HUES6 (cell line): ENCODE results near the gene TMEM164.

Experiments used
- H3K27ac ChIP-seq: 2 replicates; pipeline ENCODE4 v1.7.0; 2013; ENCODE audit warnings: low read depth, mild to moderate bottlenecking, low read length, inconsistent platforms
- H3K27me3 ChIP-seq: 2 replicates; pipeline ENCODE4 v1.6.1; 2013; ENCODE audit warnings: low read length; ENCODE audit not compliant: control insufficient read depth, insufficient read depth
- H3K36me3 ChIP-seq: 2 replicates; pipeline ENCODE4 v1.6.1; 2013; ENCODE audit warnings: low read length; ENCODE audit not compliant: control insufficient read depth, insufficient read depth
- H3K4me1 ChIP-seq: 2 replicates; pipeline ENCODE4 v1.6.1; 2013; ENCODE audit warnings: low read length; ENCODE audit not compliant: control insufficient read depth, insufficient read depth
- H3K4me3 ChIP-seq: 2 replicates; pipeline ENCODE4 v1.5.1; 2013; ENCODE audit warnings: low read depth, low read length
- H3K9ac ChIP-seq: one replicate; pipeline ENCODE4 v1.6.1; 2013; ENCODE audit warnings: mild to moderate bottlenecking, low read length
- H3K9me3 ChIP-seq: 2 replicates; pipeline ENCODE4 v1.6.1; 2013; ENCODE audit warnings: low read depth, low read length; ENCODE audit not compliant: control insufficient read depth, insufficient read depth

TMEM164 gene

GRCh38 chrX:110133735-110134370 is 130.9 kb downstream of the TMEM164 start:
- no peaks in the 10 kb centered on the region; the same call in 1 of the 2 replicates for H3K27me3 ChIP-seq
- no peak overlapping the region for H3K9ac ChIP-seq
- no peaks in the 10 kb centered on the region for H3K36me3 ChIP-seq
- no peaks in the 10 kb centered on the region for H3K9me3 ChIP-seq
- no peak overlapping the region for H3K4me3 ChIP-seq
- no peaks in the 10 kb centered on the region for H3K4me1 ChIP-seq
- no peak overlapping the region for H3K27ac ChIP-seq

- no peak overlapping the region for H3K4me3 ChIP-seq
Measured at GRCh38 chrX:110135618-110136017, 132.7 kb downstream of the TMEM164 start.

GRCh38 chrX:110136136-110136535 is 133.2 kb downstream of the TMEM164 start:
- Histone ChIP-seq H3K36me3 (no peaks in the 10 kb centered on the region), H3K9ac (no peak overlapping the region), H3K9me3 (no peaks in the 10 kb centered on the region), H3K4me3 (no peak overlapping the region), H3K27ac (no peak overlapping the region), H3K27me3 (no peaks in the 10 kb centered on the region; the same call in 1 of the 2 replicates), H3K4me1 (no peaks in the 10 kb centered on the region)

More at GRCh38 chrX:110135618-110136017, 132.7 kb downstream of the TMEM164 start:
- no peaks in the 10 kb centered on the region; the same call in 1 of the 2 replicates for H3K27me3 ChIP-seq
- H3K36me3 ChIP-seq, result no peaks in the 10 kb centered on the region
- H3K4me1 ChIP-seq, result no peaks in the 10 kb centered on the region
- no peaks in the 10 kb centered on the region for H3K9me3 ChIP-seq
- H3K27ac ChIP-seq, result no peak overlapping the region
- no peak overlapping the region for H3K9ac ChIP-seq

GRCh38 chrX:110138557-110138956 is 135.6 kb downstream of the TMEM164 start:
- Histone ChIP-seq H3K27me3 (peaks cover 10% of the 10 kb centered on the region; the same call in 1 of the 2 replicates), H3K36me3 (no peaks in the 10 kb centered on the region), H3K9ac (no peak overlapping the region)

GRCh38 chrX:110139172-110139571 is 136.3 kb downstream of the TMEM164 start:
- no peaks in the 10 kb centered on the region for H3K9me3 ChIP-seq
- H3K4me1 ChIP-seq, result no peaks in the 10 kb centered on the region
- H3K36me3 ChIP-seq, result no peaks in the 10 kb centered on the region
- peaks cover 10% of the 10 kb centered on the region; the same call in 1 of the 2 replicates for H3K27me3 ChIP-seq
- H3K27ac ChIP-seq, result no peak overlapping the region
- no peak overlapping the region for H3K9ac ChIP-seq
- H3K4me3 ChIP-seq, result no peak overlapping the region

More at GRCh38 chrX:110138557-110138956, 135.6 kb downstream of the TMEM164 start:
- H3K4me1 ChIP-seq, result no peaks in the 10 kb centered on the region
- no peak overlapping the region for H3K4me3 ChIP-seq
- H3K27ac ChIP-seq, result no peak overlapping the region
- no peaks in the 10 kb centered on the region for H3K9me3 ChIP-seq

GRCh38 chrX:110142096-110142495 is 139.2 kb downstream of the TMEM164 start:
- Histone ChIP-seq H3K9ac (no peak overlapping the region), H3K4me3 (no peak overlapping the region), H3K27me3 (peaks cover 10% of the 10 kb centered on the region; the same call in 1 of the 2 replicates), H3K36me3 (no peaks in the 10 kb centered on the region), H3K9me3 (no peaks in the 10 kb centered on the region), H3K4me1 (peaks cover 13% of the 10 kb centered on the region), H3K27ac (no peak overlapping the region)

- Histone ChIP-seq H3K4me1 (peaks cover 13% of the 10 kb centered on the region), H3K4me3 (no peak overlapping the region), H3K9ac (no peak overlapping the region), H3K9me3 (no peaks in the 10 kb centered on the region), H3K27ac (no peak overlapping the region), H3K27me3 (peaks cover 10% of the 10 kb centered on the region; the same call in 1 of the 2 replicates), H3K36me3 (no peaks in the 10 kb centered on the region)
Measured at GRCh38 chrX:110143454-110144210, 140.7 kb downstream of the TMEM164 start.

- Histone ChIP-seq H3K27ac (no peak overlapping the region), H3K4me1 (peaks cover 13% of the 10 kb centered on the region), H3K9me3 (no peaks in the 10 kb centered on the region), H3K4me3 (no peak overlapping the region), H3K36me3 (no peaks in the 10 kb centered on the region), H3K27me3 (peaks cover 10% of the 10 kb centered on the region; the same call in 1 of the 2 replicates), H3K9ac (no peak overlapping the region)
Measured at GRCh38 chrX:110145311-110145710, 142.4 kb downstream of the TMEM164 start.

GRCh38 chrX:110145854-110146253 is 142.9 kb downstream of the TMEM164 start:
- H3K36me3 ChIP-seq, result no peaks in the 10 kb centered on the region
- peaks cover 10% of the 10 kb centered on the region; the same call in 1 of the 2 replicates for H3K27me3 ChIP-seq
- H3K9ac ChIP-seq, result no peak overlapping the region
- H3K4me1 ChIP-seq, result peaks cover 13% of the 10 kb centered on the region
- H3K4me3 ChIP-seq, result no peak overlapping the region
- H3K27ac ChIP-seq, result no peak overlapping the region
- H3K9me3 ChIP-seq, result no peaks in the 10 kb centered on the region

- Histone ChIP-seq H3K27me3 (peaks cover 10% of the 10 kb centered on the region; the same call in 1 of the 2 replicates), H3K27ac (no peak overlapping the region), H3K4me1 (peaks cover 13% of the 10 kb centered on the region), H3K4me3 (no peak overlapping the region), H3K36me3 (no peaks in the 10 kb centered on the region), H3K9me3 (no peaks in the 10 kb centered on the region), H3K9ac (no peak overlapping the region)
Measured at GRCh38 chrX:110146521-110146920, 143.6 kb downstream of the TMEM164 start.

GRCh38 chrX:110153244-110153643 is 150.3 kb downstream of the TMEM164 start:
- no peaks in the 10 kb centered on the region; the same call in 1 of the 2 replicates for H3K27me3 ChIP-seq
- no peak overlapping the region for H3K4me3 ChIP-seq
- H3K9me3 ChIP-seq, result no peaks in the 10 kb centered on the region
- no peaks in the 10 kb centered on the region for H3K4me1 ChIP-seq
- no peaks in the 10 kb centered on the region for H3K36me3 ChIP-seq
- no peak overlapping the region for H3K27ac ChIP-seq
- no peak overlapping the region for H3K9ac ChIP-seq
